Transverse colon (tissue), 3 donors: ENCODE measurements around the gene RRP1.

Experiments
- CTCF ChIP-seq, 5 experiments: fragments of 200-600 bp in 3 of 5; fragments of 450-650 bp in 2 of 5; sonication (generic) in 3 of 5; IDR thresholded peaks; 1 replicate in 2 of 5; 2 replicates in 3 of 5; pipeline ENCODE4 v1.5.1; 2016 to 2017; ENCODE audit warnings: antibody characterized with exemption in 5 of 5, inconsistent platforms in 3 of 5, mild to moderate bottlenecking in 2 of 5, moderate library complexity in 1 of 5
- EP300 ChIP-seq: sonication (generic); formaldehyde crosslinking; IDR thresholded peaks from one replicate; pipeline ENCODE4 v1.6.1; 2017; ENCODE audit warnings: antibody characterized with exemption, low read depth

GRCh38 chr21:43739621-43740435 is 49.5 kb upstream of the RRP1 start:
- no peak for TF ChIP-seq CTCF (IDR thresholded peaks at IDR 0.05)
- TF ChIP-seq EP300, result no peak
